Measurements from ENCODE around the gene GARIN1A. TPM values are rescaled to one million over a fixed set of nuclear protein-coding genes. Genes with fewer than 3 reads are reported as not detected.

Gene GARIN1A
- total and polyA plus RNA-seq, 10 of the 15 experiments (the other 5 are each of a cell fraction or from before 2014, with no cell fraction given) = 0.04 to 0.43 (median 0.23) TPM; not detected in 1

- SMC1A ChIA-PET (ENCODE audit: uncharacterized antibody, unreplicated experiment) = interaction anchor here (2.2 kb wide), 1 partner anchor 19 kb away, joined by 5 read pairs; no protein-coding TSS in a partner anchor
- BruUV-seq (replicated peaks) = no TSS peak
- no peaks in the 10 kb centered on the region for H4K20me1 ChIP-seq (ENCODE audit: control insufficient read depth, insufficient read depth)
- RAD21 ChIA-PET (ENCODE audit: unreplicated experiment) = no interaction called here
- POLR2A ChIA-PET = no interaction called here
- no peaks in the 10 kb centered on the region for H3K9me3 ChIP-seq (replicated peaks; ENCODE audit: control insufficient read depth, insufficient read depth, low read length)
- H3K4me2 ChIP-seq (ENCODE audit: control insufficient read depth, insufficient read depth) = no peak overlapping the region
- no peak overlapping the region for H3K9ac ChIP-seq (ENCODE audit: control insufficient read depth, insufficient read depth, low read length)
- no peaks in the 10 kb centered on the region for H3K79me2 ChIP-seq (ENCODE audit: control insufficient read depth, insufficient read depth, low read length)
- H3K27ac ChIP-seq (ENCODE audit: control insufficient read depth, insufficient read depth) = no peak overlapping the region
- no peak for ATAC-seq
- in situ Hi-C loops (cut with MboI) (no loop called here), intact Hi-C loops (cut with micrococcal nuclease; ENCODE audit: unreplicated experiment) (no loop called here)
- no peaks in the 10 kb centered on the region for H3K4me1 ChIP-seq (ENCODE audit: control insufficient read depth, insufficient read depth, low read length)
- no peak for DNase-seq (ENCODE audit: low read depth, low spot score)
- no peaks in the 10 kb centered on the region for H3K36me3 ChIP-seq (ENCODE audit: control insufficient read depth in 2 of 2, insufficient read depth in 2 of 2, low read length in 1 of 2)
- H3K27me3 ChIP-seq (replicated peaks in 1 of 2; ENCODE audit: control insufficient read depth in 2 of 2, insufficient read depth in 2 of 2, low read length in 1 of 2) = peaks cover 3 to 11% of the 10 kb centered on the region in 2 experiments
- FAIRE-seq = no peak
- WGBS (ENCODE audit: insufficient coverage, insufficient replicate concordance, low lambda C conversion rate, missing lambda C conversion rate) = 30% methylated on average over 6 of the region's 6 CpGs
- TF ChIP-seq MTA3 (IDR thresholded peaks at IDR 0.05; ENCODE audit: borderline replicate concordance, low read length) (no peak), JUND (IDR thresholded peaks at IDR 0.05; ENCODE audit: low read depth, low read length) (no peak), SMARCA5 (IDR thresholded peaks at IDR 0.05) (no peak), CREM (IDR thresholded peaks at IDR 0.05; ENCODE audit: low read depth) (no peak), JUNB (IDR thresholded peaks at IDR 0.05) (no peak), FOXM1 (IDR thresholded peaks at IDR 0.05; ENCODE audit: low read depth, low read length) (no peak), RFX5 (IDR thresholded peaks at IDR 0.05; ENCODE audit: low read depth, low read length) (no peak), RCOR1 (conservative IDR thresholded peaks at IDR 0.05; ENCODE audit: low read depth, low read length) (no peak), CBX3 (IDR thresholded peaks at IDR 0.05; ENCODE audit: borderline replicate concordance, low read depth) (no peak), PBX3 (IDR thresholded peaks at IDR 0.05; ENCODE audit: insufficient replicate concordance, low read depth, low read length) (no peak), NR2C2 (IDR thresholded peaks at IDR 0.05; ENCODE audit: borderline replicate concordance, control insufficient read depth, insufficient read length, low read depth) (no peak), PML (IDR thresholded peaks at IDR 0.05; ENCODE audit: low read length) (no peak), ZNF217 (IDR thresholded peaks at IDR 0.05) (no peak), WRNIP1 (IDR thresholded peaks at IDR 0.05; ENCODE audit: borderline replicate concordance, low read depth, low read length) (no peak), SIN3A (IDR thresholded peaks at IDR 0.05; ENCODE audit: low read depth, low read length) (no peak), BCL3 (IDR thresholded peaks at IDR 0.05; ENCODE audit: borderline replicate concordance, insufficient read depth, low read depth, low read length, poor library complexity, severe bottlenecking) (no peak)
- CTCF ChIA-PET = interaction anchor here (1.6 kb wide), 1 partner anchor 183 kb away, joined by 6 read pairs; no protein-coding TSS in a partner anchor
- H3K4me3 ChIP-seq = no peak overlapping the region
- H2AFZ ChIP-seq (ENCODE audit: control insufficient read depth, low read depth, low read length) = no peak overlapping the region
These were observed 29.1 kb downstream of the GARIN1A start for GRCh38 chr7:128701062-128701785.

Data from GM12878 (cell line).